GM23248 (cell line): ENCODE measurements around the gene ZBTB9.

Source experiments
- EZH2 ChIP-seq: fragments of 200-600 bp; sonication (generic); IDR thresholded peaks from 2 replicates; pipeline ENCODE4 v1.6.1; 2018; ENCODE audit warnings: antibody characterized with exemption, mild to moderate bottlenecking; ENCODE audit not compliant: insufficient read depth, poor library complexity, severe bottlenecking
- EZH2phosphoT487 ChIP-seq: fragments of 200-600 bp; sonication (generic); IDR thresholded peaks from 2 replicates; pipeline ENCODE4 v1.6.1; 2018; ENCODE audit warnings: antibody characterized with exemption, moderate library complexity, mild to moderate bottlenecking, low read depth; ENCODE audit not compliant: insufficient read depth

- no peak for TF ChIP-seq EZH2
- no peak for TF ChIP-seq EZH2phosphoT487
These were observed 42.0 kb upstream of the ZBTB9 start for GRCh38 chr6:33412140-33413009.
